ENCODE measurements around the gene DPH6.

- TF ChIP-seq CTCF (conservative IDR thresholded peaks at IDR 0.05) (no peak), ZFX (IDR thresholded peaks at IDR 0.05) (no peak)
These were observed 14.9 kb upstream of the DPH6 start for GRCh38 chr15:35560870-35561269.
